Fibroblast of mammary gland (primary cell): ENCODE data around the gene CEP89.

Source experiments
- DNase-seq: peaks from one replicate; pipeline ENCODE4 v3.0.0-alpha.2; 2010; ENCODE audit warnings: low read depth
- H3K4me3 ChIP-seq: 2 replicates; pipeline ENCODE4 v1.5.1; 2011; ENCODE audit warnings: low read depth, mild to moderate bottlenecking, low read length, moderate library complexity; ENCODE audit not compliant: control insufficient read depth
- TF ChIP-seq, protein P1 (sequence below): conservative IDR thresholded peaks from 2 replicates; pipeline ENCODE4 v1.5.1; 2011; ENCODE audit warnings: low read depth, low read length, inconsistent platforms; ENCODE audit not compliant: control insufficient read depth, insufficient read depth

Gene CEP89

DNA sequence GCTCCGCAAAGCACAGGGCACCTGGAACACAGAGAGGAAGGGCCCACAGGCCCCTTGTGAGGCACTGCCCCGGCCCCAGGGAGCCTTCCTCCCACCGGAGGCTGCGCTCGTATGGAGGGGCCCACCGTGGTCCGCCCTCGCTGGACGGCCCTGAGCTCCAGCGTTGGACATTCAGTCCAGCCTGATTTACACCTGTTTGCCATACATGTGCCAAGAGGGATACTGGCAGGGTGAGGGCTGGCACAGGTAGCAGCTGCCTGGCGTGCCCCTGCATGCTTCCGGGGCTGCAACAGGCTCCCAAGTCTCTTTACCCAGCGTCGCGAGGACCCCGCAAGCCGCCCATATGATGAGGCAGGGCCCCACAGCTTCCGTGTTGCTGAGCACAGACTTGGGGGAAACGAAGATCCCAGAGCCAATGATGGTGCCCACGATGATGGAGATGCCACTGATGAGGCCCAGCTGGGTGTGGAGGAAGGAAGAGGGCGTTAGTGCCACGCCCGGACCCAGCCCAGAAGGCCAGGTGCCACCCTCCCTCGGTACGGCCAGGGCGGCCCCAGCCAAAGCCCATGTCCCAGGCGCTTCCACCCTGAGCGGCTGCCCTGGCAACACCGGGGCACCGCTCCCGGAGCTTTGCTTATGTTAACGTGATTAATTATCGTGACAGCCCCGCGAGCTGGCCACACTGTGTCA is 107.3 kb downstream of the CEP89 start:
- DNase-seq, result no peak
- TF ChIP-seq, protein P1, sequence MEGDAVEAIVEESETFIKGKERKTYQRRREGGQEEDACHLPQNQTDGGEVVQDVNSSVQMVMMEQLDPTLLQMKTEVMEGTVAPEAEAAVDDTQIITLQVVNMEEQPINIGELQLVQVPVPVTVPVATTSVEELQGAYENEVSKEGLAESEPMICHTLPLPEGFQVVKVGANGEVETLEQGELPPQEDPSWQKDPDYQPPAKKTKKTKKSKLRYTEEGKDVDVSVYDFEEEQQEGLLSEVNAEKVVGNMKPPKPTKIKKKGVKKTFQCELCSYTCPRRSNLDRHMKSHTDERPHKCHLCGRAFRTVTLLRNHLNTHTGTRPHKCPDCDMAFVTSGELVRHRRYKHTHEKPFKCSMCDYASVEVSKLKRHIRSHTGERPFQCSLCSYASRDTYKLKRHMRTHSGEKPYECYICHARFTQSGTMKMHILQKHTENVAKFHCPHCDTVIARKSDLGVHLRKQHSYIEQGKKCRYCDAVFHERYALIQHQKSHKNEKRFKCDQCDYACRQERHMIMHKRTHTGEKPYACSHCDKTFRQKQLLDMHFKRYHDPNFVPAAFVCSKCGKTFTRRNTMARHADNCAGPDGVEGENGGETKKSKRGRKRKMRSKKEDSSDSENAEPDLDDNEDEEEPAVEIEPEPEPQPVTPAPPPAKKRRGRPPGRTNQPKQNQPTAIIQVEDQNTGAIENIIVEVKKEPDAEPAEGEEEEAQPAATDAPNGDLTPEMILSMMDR, result no peak
- no peak overlapping the region for H3K4me3 ChIP-seq

DNA sequence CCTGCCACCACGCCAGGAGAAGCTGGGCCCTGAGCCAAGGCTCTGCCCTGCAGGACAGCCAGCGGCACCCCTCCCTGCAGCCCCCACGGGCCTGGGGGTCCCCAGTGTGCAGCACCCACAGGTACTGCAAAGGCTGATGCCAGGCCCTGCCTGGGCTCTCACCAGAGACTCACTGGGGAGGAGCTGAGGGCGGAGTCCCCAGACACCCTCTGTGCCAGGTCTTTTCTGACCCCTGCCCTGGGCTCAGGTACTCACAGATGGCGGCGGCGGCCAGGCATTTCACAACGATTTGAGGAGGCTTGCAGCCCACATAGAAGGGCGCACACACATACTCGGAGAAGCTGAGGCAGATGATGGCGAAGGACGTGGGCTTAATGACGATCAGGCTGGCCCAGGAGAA is 107.9 kb downstream of the CEP89 start:
- DNase-seq, result no peak

DNA sequence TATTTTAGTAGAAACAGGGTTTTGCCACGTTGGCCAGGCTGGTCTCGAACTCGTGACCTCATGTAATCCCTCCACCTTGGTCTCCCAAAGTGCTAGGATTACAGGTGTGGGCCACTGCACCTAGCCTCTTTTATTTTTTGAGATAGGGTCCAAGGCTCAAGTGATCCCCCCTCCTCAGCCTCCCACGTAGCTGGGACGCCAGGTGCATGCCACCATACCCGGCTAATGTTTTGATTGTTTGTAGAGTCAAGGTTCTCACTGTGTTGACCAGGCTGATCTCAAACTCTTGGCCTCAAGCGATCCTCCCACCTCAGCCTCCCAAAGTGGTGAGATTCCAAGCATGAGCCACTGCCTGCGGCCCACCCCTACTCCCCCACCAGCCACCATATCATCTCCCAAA is 108.5 kb downstream of the CEP89 start:
- H3K4me3 ChIP-seq, result no peak overlapping the region
- TF ChIP-seq, protein P1, result no peak
- DNase-seq, result no peak

More for the DNA sequence above, 107.9 kb downstream of the CEP89 start:
- H3K4me3 ChIP-seq, result no peak overlapping the region
- TF ChIP-seq, protein P1, result no peak

- TF ChIP-seq, protein P1, result no peak
- H3K4me3 ChIP-seq, result no peak overlapping the region
- DNase-seq, result no peak
Measured at GRCh38 chr19:32862741-32863140, 109.0 kb downstream of the CEP89 start.

DNA sequence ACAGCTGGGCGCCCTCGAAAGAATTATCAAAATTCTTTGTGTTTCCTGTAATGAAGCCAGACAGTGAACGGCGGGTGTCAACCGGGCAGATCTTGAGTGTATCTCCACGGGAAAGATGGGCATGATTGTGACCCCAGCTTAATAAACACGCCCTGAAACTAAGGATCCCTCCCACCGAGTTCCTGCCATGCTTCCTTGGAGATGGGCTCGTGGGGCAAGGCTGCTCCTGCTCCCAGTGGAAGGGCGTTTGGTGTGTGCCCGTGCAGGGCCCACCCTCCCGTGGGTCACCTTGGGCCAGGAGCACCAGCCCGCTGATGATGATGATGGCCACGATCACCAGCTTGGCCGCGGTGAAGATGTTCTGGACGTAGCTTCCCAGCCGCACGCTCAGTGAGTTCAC is 109.6 kb downstream of the CEP89 start:
- no peak for DNase-seq
- TF ChIP-seq, protein P1, result no peak

GRCh38 chr19:32861596-32861995 is 110.2 kb downstream of the CEP89 start:
- TF ChIP-seq, protein P1, result no peak

More for the DNA sequence above, 109.6 kb downstream of the CEP89 start:
- H3K4me3 ChIP-seq, result no peak overlapping the region

More at GRCh38 chr19:32861596-32861995, 110.2 kb downstream of the CEP89 start:
- H3K4me3 ChIP-seq, result no peak overlapping the region
- no peak for DNase-seq
